Femur (tissue), 1 donor: ENCODE data around the gene ADGRF3.
"Not testable (repeated sequence)": the region's sequence is repeated elsewhere in the genome, so short reads cannot be mapped to it uniquely, and the experiment has no call there.

Source experiments
- DNase-seq: peaks from one replicate; pipeline ENCODE4 v3.0.0-alpha.2; 2017

ADGRF3 gene

DNA sequence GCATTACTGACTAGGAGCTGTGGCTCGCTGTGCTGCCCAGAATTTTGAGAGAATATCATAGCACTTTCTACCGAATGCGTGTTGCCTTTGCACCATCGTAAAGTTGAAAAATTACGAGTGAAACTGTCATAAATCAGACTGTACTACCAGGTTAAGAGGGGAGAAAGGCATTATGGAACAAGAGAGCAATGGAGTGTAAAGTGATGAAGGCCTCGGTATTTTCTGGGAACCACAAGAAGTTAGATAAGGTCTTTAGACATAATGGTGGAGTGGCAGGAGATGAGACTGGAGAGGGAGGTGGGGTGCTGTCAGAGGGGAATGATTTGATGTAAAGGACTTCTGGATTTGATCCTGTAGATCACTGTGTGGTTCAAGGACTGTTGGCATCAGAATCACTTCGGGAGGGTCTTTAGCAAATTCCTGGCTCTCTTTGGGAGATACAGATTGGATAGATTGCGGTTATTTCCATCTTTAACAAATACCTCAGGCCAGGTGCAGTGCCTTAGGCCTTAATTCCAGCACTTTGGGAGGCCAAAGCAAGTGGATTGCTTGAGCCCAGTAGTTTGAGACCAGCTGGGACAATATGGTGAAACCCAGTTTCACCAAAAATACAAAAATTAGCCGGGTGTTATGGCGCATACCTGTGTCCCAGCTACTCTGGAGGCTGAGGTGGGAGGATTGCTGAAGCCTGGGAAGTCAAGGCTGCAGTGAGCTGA lies 4.9 kb upstream of the ADGRF3 start:
- DNase-seq = no peak

DNA sequence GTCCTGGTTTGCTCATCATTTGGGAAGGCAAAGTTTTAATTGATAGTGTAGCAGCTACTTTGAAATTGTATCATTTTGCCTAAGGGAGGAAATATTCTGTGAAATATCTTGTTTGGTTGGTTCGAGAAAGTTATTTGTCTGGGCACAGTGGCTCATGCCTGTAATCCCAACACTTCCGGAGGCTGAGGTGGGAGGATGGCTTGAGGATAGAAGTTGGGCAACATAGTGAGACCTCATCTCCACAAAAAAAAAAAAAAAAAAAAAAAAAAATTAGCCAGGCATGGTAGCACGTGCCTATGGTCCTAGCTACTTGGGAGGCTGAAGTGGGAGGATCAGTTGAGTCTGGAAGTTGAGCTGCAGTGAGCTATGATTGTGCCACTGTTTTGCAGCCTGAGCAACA lies 3.1 kb upstream of the ADGRF3 start:
- DNase-seq = no peak

DNA sequence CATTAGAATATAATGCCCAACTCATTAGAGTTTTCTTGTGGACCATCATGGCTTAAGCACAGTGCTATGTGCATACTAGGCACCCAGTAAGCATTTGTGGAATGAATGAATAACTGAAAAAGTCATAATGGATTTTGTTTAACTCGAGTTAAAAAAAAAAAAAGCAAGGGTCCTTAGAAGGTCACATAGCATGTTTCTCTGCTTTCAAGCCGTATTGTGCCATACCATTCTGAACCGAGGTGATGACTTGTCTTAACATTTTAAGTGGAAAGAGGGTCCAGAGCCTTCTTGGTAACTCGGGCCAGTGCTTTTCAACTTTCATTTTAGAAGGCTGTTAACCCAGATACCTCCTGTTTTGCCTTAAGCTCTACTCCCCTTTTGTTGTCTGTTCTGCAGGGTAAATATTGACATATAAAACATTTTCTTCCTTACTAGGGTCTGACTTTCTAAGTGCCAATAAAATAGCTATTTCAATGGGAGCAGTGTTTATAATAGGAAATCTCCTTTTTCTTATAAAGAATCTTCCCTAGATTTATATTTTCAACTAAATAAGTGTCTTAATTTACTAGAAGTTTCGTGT lies 787 bp upstream of the ADGRF3 start:
- DNase-seq = no peak

GRCh38 chr2:26345545-26346453 lies 790 bp downstream of the ADGRF3 start, which contains the start of gene SELENOI:
Gene SELENOI (plus strand): TSS chr2:26346143. CDS start chr2:26346233, 90 bp downstream.
- DNase-seq = peak; percentile 100

DNA sequence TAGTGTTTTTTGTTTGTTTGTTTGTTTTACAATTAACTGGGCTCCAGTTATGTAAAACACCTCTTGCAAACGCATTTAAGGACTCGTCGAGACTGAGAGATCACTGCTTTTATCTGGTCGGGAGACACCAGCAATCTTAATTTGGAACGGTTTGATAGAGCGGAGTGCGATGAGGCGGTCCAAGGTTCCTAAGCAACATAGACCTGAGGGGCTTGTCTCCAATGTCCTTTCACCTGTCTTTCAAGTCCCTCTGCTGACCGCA lies 1.4 kb downstream of the ADGRF3 start:
- no peak for DNase-seq

- DNase-seq = peak; percentile 28
These were observed 1.9 kb downstream of the ADGRF3 start for GRCh38 chr2:26344581-26345282.

DNA sequence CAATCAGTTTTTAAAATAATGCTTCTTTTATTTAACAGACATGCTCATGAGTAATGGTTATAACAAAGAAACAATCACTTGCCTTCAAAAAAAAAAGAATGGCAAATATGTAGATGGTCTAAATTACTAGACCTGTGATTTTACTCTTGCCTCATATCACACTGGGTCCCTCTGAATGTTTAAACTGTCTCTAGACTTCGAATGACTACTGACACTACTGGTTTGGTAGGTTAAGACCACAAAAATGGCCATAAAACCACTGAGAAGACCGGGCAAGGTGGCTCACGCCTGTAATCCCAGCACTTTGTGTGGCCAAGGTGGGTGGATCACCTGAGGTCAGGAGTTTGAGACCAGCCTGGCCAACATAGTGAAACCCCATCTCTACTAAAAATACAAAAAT lies 5.8 kb downstream of the ADGRF3 start:
- DNase-seq = no peak

GRCh38 chr2:26337298-26337697 lies 9.3 kb downstream of the ADGRF3 start:
- DNase-seq = no peak

GRCh38 chr2:26336719-26337118 lies 9.9 kb downstream of the ADGRF3 start:
- no peak for DNase-seq

GRCh38 chr2:26335231-26335630 lies 11.4 kb downstream of the ADGRF3 start:
- DNase-seq = no peak

- DNase-seq = no peak
These were observed 13.3 kb downstream of the ADGRF3 start for GRCh38 chr2:26333293-26333692.

DNA sequence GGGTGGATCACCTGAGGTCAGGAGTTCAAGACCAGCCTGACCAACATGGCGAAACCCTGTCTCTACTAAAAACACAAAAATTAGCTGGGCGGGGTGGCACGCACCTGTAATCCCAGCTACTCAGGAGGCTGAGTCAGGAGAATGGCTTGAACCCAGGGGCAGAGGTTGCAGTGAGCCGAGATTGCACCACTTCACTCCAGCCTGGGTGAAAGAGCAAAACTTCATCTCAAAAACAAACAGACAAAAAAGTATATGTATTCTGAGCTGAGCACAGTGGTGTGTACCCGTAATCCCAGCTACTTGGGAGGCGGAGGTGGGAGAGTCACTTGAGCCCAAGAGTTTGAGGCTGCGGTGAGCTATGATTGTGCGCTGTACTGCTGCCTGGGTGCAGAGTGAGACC lies 15.3 kb downstream of the ADGRF3 start:
- DNase-seq = not testable (repeated sequence)

DNA sequence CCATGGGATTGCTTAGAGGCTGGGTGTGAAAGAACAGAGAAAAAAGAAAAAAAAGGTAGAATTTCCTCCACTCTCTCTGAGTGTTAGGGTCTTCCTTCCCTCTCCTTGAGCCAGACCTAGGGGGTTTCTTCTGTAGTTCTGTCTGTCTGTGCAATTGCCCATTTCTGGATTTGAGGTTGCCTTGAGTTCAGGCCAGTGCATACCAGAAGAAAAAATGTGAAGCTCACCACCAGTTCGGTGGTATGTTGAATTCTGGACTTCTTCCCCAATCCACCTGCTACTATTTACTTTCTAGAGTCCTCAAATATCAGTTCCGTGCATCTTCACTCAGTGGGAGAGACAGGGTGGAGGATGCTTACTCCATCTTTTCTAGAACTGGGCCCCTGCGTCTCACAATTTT lies 16.0 kb downstream of the ADGRF3 start:
- no peak for DNase-seq

- DNase-seq = peak; percentile 90
These were observed 16.5 kb downstream of the ADGRF3 start for GRCh38 chr2:26330114-26330549.

DNA sequence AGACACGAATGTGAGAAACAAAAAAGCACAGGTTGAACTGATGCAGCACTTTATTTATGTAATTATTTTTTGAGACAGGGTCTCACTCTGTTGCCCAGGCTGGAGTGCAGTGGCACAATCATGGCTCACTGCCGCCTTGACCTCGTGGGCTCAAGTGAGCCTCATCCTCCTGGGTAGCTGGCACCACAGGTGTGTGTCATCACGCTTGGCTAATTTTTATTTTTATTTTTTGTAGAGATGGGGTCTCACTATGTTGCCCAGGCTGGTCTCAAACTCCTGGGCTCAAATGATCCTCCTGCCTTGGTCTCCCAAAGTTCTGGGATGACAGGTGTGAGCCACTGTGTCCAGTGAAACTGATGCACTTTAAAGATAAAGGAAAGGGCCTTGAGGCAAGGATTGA lies 17.5 kb downstream of the ADGRF3 start:
- DNase-seq = not testable (repeated sequence)

GRCh38 chr2:26327291-26328272 lies 19.0 kb downstream of the ADGRF3 start:
- no peak for DNase-seq

- DNase-seq = no peak
These were observed 20.1 kb downstream of the ADGRF3 start for GRCh38 chr2:26326514-26326913.

DNA sequence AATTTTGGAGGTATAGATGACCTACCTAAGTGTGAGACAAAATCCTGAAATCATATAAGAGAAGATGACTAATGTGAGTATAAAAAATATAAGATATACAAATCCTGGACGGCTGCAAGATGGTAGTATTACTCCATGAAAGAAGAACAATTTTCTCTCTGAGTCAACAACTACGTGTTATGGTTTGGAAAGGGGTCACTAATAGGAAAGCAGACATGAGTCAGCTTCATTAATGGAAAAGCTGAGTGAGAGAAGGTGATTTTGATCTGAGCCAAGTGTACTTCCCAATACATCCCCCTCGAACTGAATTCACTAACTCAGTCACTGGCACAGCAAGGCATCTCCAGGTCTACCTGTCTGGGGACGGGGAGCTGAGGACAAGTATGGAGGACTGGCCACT lies 20.7 kb downstream of the ADGRF3 start:
- DNase-seq = no peak

GRCh38 chr2:26324903-26325302 lies 21.7 kb downstream of the ADGRF3 start:
- DNase-seq = no peak

GRCh38 chr2:26324479-26324878 lies 22.1 kb downstream of the ADGRF3 start:
- not testable (repeated sequence) for DNase-seq

DNA sequence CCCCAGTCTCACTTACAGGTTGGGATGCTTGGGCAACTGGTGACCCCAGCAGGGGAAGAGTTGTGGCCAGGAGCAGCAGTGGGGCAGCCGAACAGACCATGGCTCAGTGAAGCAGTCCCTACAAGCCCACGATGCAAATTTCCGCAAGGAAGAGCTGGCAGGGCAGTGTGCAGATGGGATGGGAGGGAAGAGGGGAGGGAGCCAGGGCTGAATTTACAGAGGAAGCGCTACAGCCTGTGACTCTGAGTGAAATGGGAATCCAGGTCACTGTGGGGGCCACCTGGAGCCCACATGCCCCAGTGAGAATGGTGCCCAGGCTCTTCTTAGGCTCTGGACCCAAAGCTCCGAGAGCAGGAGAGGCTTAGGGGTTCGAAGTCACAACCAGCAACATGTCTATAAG lies 27.6 kb downstream of the ADGRF3 start:
- no peak for DNase-seq
